Nephron progenitor cell (in vitro differentiated cells): ENCODE measurements around the gene CACNA1B.

Source experiments
- DNase-seq: peaks from one replicate; pipeline ENCODE4 v3.0.0; 2021
- H3K27ac Mint-ChIP-seq: 2 replicates; pipeline ENCODE4 v1.8.0; 2021; ENCODE audit warnings: mild to moderate bottlenecking, moderate library complexity, mixed read lengths
- H3K27me3 Mint-ChIP-seq: 2 replicates; pipeline ENCODE4 v1.8.0; 2021; ENCODE audit warnings: mild to moderate bottlenecking, low read depth, mixed read lengths; ENCODE audit not compliant: poor library complexity
- H3K36me3 Mint-ChIP-seq: 2 replicates; pipeline ENCODE4 v1.8.0; 2021; ENCODE audit warnings: low read depth, mixed read lengths
- H3K4me1 Mint-ChIP-seq: 2 replicates; pipeline ENCODE4 v1.8.0; 2021; ENCODE audit warnings: mixed read lengths
- H3K4me3 Mint-ChIP-seq: 2 replicates; pipeline ENCODE4 v1.8.0; 2021; ENCODE audit warnings: mild to moderate bottlenecking, moderate library complexity, mixed read lengths
- H3K9me3 Mint-ChIP-seq: 2 replicates; pipeline ENCODE4 v1.8.0; 2021; ENCODE audit warnings: mild to moderate bottlenecking, moderate library complexity, mixed read lengths
- TF ChIP-seq, protein P1 (sequence below): fragments of 200-600 bp; sonication (generic); IDR thresholded peaks from 2 replicates; pipeline ENCODE4 v1.5.0; 2021; ENCODE audit warnings: antibody characterized with exemption

The CACNA1B gene

DNA sequence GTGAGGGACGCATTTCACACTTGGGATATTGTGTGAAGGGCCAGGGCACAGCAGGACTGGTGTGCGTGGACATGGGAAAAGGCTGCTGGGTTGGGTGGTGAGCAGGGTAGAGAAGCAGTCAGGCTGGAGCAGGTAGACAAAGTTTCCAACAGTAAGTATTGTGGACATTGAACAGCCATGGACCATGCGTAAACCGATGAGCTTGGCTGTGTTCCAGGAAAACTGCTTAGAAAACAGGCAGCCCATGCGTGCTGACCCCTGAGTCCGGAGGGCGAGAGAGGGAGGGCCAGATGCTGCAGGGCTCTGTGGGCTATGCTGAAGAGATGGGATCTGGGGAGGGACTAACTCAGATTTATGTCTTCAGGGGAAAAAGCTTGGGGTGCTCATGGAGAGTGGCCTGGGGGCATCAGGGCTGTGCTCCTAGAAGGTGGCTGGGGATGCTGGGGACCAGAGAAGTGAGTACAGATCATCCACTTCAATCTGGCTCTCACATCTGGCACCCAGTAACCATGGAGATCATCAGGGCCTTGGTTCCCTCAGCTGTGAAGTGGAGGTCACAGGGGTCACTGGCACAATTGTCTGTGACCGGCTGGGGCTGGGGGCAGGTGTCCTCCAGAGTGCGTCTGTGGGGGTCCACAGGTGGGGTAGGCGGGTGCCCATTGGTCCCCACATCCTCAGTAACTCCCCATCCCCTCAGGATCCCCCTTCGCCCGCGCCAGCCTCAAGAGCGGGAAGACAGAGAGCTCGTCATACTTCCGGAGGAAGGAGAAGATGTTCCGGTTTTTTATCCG is 93.3 kb downstream of the CACNA1B start:
- TF ChIP-seq, protein P1, sequence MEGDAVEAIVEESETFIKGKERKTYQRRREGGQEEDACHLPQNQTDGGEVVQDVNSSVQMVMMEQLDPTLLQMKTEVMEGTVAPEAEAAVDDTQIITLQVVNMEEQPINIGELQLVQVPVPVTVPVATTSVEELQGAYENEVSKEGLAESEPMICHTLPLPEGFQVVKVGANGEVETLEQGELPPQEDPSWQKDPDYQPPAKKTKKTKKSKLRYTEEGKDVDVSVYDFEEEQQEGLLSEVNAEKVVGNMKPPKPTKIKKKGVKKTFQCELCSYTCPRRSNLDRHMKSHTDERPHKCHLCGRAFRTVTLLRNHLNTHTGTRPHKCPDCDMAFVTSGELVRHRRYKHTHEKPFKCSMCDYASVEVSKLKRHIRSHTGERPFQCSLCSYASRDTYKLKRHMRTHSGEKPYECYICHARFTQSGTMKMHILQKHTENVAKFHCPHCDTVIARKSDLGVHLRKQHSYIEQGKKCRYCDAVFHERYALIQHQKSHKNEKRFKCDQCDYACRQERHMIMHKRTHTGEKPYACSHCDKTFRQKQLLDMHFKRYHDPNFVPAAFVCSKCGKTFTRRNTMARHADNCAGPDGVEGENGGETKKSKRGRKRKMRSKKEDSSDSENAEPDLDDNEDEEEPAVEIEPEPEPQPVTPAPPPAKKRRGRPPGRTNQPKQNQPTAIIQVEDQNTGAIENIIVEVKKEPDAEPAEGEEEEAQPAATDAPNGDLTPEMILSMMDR = no peak
- Mint-ChIP-seq H3K36me3 (no peaks in the 10 kb centered on the region), H3K27me3 (peaks cover 3% of the 10 kb centered on the region), H3K4me1 (peaks cover 39% of the 10 kb centered on the region), H3K27ac (peak overlapping the region; percentile 97), H3K9me3 (no peaks in the 10 kb centered on the region), H3K4me3 (no peak overlapping the region)
- peak; percentile 31 for DNase-seq

DNA sequence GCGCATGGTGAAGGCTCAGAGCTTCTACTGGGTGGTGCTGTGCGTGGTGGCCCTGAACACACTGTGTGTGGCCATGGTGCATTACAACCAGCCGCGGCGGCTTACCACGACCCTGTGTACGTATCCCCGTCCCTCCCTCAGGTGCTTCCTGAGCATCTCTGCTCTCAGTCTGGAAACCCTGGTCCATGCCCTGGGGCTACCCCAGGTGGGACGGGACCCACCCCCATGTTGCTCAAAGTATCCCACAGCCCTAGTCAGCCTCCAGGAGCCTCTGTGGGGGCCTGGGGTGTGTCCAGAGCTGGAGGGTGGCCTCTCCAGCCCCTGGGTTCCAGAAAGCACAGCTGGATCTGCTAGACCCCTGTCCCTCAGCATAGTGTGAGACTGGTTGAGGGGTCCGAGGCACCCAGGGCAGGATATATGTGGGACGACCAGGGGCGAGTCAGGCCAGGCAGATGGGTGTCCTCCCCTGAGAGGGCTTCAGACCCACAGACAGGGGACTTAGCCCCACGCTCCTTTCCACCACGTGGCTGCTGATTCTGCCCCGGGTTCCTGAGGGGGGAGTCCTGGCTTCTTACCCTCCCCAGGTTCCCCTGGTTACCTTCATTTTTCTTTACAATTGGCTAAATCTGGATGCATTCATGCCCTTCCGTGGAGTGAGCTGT is 94.0 kb downstream of the CACNA1B start:
- Mint-ChIP-seq H3K4me3 (no peak overlapping the region), H3K9me3 (no peaks in the 10 kb centered on the region), H3K27ac (peak overlapping the region; percentile 66), H3K4me1 (peaks cover 39% of the 10 kb centered on the region), H3K36me3 (no peaks in the 10 kb centered on the region), H3K27me3 (peaks cover 3% of the 10 kb centered on the region)
- DNase-seq = no peak
- TF ChIP-seq, protein P1 = no peak

DNA sequence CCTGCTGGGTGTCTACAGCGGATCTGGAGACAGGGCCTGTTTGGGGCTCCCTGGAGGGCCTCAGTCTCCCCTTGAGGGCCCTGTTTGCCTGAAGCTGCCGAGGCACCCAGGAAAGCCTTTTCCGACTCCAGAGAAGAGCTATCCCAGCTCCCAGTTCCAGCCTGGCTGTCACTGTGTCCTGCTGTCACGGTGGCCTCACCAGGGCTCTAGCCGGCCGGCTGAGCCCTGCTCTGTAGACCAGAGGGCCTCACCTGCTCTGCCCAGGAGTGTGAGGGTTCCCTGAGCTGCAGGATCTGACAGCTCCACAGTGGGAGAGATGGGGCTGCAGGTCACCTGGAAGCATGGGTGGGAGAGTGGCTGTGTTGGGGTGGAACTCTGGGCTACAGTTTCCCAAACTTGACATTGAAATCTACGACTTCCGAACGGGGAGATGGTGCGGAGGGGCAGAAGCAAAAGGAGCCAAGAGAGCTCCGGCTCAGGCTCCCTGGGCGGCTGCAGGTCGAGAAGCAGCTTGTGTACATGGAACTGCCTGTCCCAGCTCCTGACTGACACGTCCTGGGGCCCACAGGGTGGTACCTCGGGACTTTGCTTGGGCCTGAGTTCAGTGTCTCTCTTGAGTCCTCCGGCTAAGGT is 94.9 kb downstream of the CACNA1B start:
- TF ChIP-seq, protein P1 = no peak
- Mint-ChIP-seq H3K27ac (peak overlapping the region; percentile 66), H3K4me1 (peaks cover 38% of the 10 kb centered on the region), H3K27me3 (peaks cover 3% of the 10 kb centered on the region), H3K9me3 (no peaks in the 10 kb centered on the region), H3K4me3 (no peak overlapping the region), H3K36me3 (no peaks in the 10 kb centered on the region)
- no peak for DNase-seq

DNA sequence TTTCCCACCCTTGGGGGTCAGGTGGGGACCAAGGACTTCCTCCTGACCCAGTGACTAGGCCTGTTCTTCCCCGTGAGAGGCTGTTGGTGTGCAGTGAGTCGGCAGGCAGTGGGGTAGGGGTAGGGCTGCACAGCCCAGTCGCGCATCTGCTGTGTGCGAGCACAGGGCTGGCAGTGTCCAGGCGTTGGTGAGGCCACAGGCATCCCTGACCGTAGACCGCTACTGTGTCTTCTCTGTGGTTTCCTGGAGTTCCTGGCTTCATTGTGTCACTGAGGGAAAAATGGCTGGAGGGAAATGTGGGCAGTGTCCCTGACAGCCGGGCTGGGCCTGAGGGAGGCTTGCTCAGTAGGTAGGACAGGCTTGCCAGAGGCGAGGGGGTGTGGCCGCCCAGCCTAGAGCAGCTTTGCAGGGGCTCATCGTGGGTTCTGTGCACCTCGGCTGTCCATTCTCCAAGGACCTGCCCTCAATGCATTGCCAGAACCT is 95.4 kb downstream of the CACNA1B start:
- H3K27me3 Mint-ChIP-seq = no peaks in the 10 kb centered on the region
- TF ChIP-seq, protein P1 = no peak
- H3K4me1 Mint-ChIP-seq = peaks cover 33% of the 10 kb centered on the region
- peak overlapping the region; percentile 33 for H3K27ac Mint-ChIP-seq
- DNase-seq = no peak
- no peak overlapping the region for H3K4me3 Mint-ChIP-seq
- no peaks in the 10 kb centered on the region for H3K9me3 Mint-ChIP-seq
- no peaks in the 10 kb centered on the region for H3K36me3 Mint-ChIP-seq

DNA sequence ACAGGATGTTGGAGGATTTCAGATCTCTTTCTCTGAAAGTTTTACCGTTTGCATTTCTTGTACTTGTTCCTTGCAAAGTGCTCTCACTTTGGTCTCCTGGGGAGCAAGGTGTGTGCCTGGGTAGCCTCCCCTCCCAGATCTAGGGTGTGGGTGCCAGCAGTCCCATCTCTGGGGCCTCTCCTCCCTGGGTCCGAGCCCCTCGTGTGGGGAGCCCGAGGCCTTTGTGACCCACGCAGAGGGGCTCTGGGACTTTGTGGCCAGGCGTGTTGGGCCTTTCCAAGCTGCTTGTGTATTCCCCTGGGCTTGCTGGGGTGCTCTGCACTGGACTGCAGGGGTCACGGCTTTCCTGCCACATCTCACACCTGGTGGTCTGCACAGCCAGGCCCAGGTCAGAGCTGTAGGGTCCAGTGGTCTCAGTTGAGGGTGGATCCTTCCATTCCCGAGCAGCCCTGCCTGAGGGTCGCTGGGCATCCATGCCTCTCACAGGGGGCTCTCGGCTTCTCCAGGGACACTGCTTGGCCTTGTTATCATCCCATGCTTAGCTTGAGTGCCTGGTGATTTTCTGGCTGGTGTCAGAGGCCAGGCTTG is 96.3 kb downstream of the CACNA1B start:
- Mint-ChIP-seq H3K27me3 (no peaks in the 10 kb centered on the region), H3K4me3 (no peak overlapping the region), H3K4me1 (peaks cover 28% of the 10 kb centered on the region), H3K27ac (peak overlapping the region; percentile 72), H3K36me3 (no peaks in the 10 kb centered on the region), H3K9me3 (no peaks in the 10 kb centered on the region)
- DNase-seq = no peak
- TF ChIP-seq, protein P1 = no peak
